Stimulated activated naive CD4-positive, alpha-beta T cell treated with Interleukin-2 at 50 U/mL for 16 hours (primary cell): Measurements from ENCODE around the gene MRPS7.
"Not testable (repeated sequence)": the region's sequence is repeated elsewhere in the genome, so short reads cannot be mapped to it uniquely, and the experiment has no call there.

Source experiments
- DNase-seq: peaks from one replicate; lab custom pipeline; 2025; lab: John Stamatoyannopoulos, UW

MRPS7 gene

GRCh38 chr17:75271233-75271954 lies 9.7 kb downstream of the MRPS7 start:
- peak; percentile 81 for DNase-seq

DNA sequence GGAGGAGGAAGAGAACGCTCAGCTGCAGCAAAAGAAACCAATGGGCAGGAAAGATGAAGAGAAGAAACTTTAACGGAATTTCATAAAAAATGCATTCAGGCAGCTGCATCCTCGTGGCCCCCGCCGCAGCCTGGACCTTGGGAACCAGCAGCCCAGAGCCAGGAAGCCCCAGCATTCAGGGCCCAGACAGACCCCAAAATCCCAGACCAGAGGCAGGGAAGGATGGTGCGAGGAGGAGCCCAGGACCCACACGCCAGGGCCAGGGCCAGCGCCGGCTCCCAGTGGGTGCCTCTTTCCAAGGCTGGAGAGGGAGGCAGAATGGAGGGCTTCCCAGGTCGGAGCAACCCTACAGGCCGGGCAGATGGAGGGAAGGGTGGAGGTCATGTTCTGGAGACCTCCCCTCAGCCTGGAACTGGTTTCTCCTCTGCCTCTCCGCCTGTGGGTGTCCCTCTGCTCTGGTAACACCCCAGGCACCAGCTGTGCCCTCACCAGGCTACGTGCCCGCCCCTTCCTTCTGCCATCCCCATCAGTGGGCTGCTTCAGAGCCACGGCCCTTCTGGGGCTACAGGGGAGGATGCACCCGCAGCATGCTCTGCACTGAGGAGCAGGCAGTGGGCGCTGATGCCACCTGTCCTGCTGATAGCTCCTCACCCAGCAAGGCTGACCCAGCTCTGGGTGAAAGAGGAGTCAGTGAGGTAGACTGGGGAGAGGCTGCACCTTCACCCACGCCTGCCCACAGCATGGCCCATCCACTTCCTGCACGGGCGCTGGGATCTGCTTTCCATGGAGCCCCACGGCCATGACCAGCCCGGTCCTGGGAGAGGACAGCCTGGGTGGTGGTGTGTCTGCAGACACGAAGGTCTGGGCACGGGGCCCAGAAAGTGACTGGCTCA lies 10.5 kb downstream of the MRPS7 start:
- DNase-seq: no peak

DNA sequence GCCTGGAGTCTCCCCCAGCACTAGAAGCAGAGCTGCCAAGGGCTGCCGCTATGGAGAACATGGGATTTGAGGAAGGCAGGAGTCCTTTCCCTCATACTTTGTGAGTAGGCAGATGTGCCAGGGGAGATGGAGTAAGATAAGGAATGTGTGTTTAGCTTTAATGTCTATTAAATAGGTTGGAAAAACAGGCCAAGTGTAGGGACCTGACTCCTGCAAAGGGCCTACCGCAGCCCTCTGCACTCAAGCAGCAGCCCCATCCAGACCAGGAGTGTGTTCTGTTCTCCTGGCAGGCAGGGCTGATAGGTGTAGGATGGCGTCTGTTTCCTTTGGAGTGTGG lies 11.1 kb downstream of the MRPS7 start:
- no peak for DNase-seq

DNA sequence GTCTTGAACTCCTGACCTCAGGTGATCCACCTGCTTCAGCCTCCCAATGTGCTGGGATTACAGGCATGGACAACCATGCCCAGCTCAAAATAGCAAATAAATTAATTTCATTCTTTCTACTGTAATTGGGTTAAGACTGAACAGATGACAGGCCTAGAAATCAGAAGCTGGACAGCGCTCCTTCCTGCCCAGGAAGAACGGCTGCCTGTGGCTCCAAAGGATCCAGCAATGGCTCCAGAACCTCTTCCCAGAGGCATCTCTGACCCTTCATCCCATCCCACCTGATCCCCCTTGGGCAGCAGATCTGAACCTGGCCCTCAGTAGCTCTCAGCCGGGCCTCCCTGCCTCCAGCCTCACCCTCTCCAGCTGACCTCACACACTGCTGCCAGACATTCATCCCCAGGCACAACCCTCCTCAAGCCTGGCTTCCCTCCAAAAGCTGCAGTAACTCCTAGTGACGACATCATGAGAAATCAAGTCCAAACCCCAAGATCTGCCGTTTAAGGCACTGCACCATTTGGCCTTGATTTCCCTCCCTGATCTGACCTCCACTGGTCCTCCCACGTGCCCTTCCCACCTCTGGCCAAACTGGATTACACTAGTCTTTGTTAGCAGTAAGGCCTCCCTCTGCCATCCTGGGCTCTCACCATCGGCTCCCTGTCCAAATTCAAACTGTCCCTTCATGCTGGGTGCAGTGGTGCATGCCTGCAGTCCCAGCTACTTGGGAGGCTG lies 12.5 kb downstream of the MRPS7 start:
- no peak for DNase-seq

- DNase-seq: no peak
These were observed 16.0 kb downstream of the MRPS7 start for GRCh38 chr17:75277664-75278071.

DNA sequence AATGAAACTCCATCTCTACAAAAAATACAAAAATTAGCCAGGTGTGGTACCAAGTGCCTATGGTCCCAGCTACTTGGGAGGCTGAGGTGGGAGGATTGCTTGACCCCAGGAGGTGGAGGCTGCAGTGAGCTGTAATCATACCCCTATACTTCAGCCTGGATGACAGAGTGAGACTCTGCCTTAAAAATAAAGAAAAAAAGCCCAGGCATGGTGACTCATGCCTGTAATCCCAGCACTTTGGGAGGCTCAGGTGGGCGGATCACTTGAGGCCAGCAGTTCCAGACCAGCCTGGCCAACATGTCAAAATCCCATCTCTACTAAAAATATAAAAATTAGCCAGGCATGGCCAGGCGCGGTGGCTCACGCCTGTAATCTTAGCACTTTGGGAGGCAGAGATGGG lies 18.5 kb downstream of the MRPS7 start:
- not testable (repeated sequence) for DNase-seq

DNA sequence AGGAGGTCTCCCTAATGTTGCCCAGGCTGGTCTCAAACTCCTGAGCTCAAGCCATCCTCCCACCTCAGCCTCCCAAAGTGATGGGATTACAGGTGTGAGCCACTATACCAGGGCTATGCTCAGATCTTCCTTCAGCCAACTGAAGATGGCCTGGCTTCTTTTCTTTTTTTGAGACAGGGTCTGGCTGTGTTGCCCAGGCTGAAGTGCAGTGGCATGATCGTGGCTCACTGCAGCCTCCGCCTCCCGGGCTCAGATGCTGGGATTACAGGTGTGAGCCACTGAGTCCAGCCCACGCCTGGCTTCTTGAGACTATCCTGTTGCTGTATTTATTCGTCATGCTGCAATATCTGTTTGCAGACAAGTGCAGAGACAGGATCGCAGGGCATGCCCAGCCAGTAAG lies 23.4 kb downstream of the MRPS7 start:
- DNase-seq: no peak

GRCh38 chr17:75287221-75287620 lies 25.5 kb downstream of the MRPS7 start:
- DNase-seq: no peak

DNA sequence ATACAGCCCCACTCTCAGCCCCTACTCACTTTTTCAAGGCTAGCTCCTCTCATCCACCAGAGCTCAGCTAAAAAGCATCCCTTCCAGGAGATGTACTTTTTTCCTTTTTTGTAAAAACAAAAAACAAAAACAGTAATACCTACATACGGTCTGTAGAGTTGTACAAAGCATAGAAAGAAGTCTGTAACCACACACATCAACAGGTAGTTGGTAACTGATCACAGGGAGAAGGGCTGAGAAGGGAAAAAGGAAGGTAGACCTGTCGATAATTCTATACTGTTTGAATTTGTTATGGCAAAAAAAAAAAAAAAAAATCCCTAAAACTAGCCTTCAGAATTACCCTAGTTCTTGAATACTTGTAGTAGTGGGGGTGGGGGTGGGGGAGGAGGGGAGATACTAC lies 26.7 kb downstream of the MRPS7 start:
- DNase-seq: no peak

GRCh38 chr17:75288770-75289114 lies 27.1 kb downstream of the MRPS7 start:
- peak; percentile 49 for DNase-seq

GRCh38 chr17:75289115-75289831 lies 27.6 kb downstream of the MRPS7 start, which contains the start of gene SLC25A19:
SLC25A19 (minus strand) TSS chr17:75289433; CDS start chr17:75286764, 2,669 bp downstream.
- peak; percentile 97 for DNase-seq

- peak; percentile 68 for DNase-seq
These were observed 28.2 kb downstream of the MRPS7 start for GRCh38 chr17:75289832-75290337.

DNA sequence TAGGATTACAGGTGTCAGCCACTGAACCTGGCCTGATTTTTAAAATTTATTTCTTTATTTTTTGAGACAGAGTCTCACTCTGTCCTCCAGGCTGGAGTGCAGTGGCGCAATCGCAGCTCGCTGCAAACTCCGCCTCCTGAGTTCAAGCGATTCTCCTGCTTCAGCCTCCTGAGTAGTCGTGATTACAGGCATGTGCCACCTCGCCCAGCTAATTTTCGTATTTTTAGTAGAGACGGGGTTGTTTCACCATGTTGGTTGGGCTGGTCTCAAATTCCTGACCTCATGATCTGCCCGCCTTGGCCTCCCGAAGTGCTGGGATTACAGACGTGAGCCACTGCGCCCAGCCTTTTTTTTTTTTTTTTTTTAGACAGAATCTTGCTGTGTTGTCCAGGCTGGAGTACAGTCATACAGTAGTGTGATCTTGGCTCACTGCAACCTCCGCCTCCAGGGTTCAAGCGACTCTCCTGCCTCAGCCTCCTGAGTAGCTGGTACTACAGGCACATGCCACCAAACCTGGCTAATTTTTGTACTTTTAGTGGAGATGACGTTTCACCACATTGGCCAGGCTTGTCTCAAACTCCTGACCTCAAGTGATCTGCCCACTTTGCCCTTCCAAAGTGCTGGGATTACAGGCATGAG lies 31.2 kb downstream of the MRPS7 start:
- not testable (repeated sequence) for DNase-seq

DNA sequence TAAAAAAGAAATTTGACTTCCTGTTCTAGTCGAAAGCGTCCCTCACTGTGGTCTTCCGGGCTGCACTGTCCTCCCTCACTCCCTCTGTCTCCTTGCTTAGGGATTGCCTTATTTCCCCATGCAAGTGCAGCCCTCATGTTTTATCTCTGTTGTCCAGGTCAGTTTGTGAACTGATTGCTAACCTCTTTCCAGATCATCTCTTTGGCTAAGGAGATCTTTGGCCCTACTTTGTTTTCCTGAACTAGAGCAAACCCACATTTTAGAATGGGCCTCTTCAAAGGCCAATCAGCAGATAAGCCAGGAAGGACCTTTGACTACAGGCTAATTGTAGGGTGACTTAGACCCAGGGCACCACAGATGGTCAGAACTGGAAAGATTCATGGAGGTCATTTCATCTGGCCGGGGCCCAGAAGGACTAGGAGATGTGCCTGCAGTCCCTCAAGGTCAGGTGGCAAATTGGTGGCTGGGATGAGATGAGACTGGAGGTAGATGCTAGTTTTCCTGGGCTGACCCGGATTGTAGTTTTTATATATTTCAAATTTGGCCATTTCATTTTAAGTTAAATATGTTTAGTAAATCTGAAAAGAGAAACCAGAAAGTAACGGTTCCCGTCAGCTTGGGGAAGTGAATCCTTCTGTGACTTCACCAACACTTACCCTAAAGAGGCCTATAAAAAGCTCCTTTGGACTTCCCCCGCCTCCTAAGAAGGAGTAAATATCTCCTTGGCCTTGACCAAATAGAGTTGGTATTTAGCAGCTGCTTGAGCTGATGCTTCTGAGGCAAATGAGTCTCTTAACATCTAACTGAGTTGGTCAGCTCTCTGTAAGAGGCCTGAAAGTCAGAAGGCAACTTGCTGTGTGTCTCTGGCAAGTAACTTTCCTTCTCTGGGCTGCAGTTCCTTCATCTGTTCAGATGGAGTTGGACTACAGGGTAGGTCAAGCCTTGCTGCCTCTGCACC lies 33.8 kb downstream of the MRPS7 start:
- no peak for DNase-seq

- no peak for DNase-seq
These were observed 38.6 kb downstream of the MRPS7 start for GRCh38 chr17:75300280-75300679.

DNA sequence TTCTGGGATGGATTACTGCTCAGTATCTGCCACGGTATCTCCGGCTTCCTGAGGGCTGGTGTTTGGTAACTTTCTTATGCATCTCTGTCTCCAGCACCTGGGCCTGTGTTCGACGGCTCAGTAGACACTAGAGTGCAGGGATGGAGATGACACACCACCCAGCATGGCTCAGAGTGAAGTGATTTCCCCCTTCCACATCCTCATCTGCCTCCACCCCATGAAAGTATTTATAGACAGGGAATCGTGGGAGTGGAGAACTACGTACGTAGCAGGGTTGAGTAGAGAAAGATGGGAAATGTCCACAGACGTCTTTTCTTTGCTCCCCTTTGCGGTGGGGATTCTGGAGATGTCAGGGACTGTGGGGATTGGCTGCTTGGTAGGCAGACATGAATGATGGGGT lies 39.4 kb downstream of the MRPS7 start:
- no peak for DNase-seq

- DNase-seq: no peak
These were observed 40.0 kb downstream of the MRPS7 start for GRCh38 chr17:75301502-75302206.

DNA sequence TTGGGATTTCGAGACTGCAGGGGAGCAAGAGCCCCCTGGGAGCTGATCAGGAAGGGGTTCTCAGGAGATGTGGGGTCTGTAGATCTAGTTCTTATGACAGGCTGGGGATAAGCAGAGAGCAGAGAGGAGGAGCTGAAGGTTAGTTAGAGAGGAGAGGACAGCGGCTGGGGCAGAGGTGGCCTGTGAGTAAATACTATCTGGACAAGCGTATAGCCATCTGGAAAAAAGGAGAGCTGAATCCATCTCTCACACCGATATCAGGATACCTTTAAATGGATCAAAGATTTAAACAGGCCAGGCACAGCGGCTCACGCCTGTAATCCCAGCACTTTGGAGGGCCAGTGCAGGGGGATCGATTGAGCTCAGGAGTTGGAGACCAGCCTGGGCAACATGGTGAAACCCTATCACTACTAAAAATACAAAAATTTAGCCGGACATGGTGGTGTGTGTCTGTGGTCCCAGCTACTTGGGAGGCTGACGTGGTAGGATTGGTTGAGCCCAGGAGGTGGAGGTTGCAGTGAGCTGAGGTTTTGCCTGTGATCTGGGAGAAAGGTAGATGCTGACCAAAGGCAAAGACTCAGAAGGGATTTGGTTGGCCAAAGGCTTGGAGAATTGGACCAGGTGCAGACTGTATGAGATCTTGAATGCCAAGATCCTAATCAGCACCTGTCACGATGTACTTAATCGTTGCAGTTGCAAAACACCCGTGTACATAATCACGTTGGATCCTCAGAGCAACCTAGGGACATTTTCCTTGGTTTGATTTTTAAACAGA lies 46.5 kb downstream of the MRPS7 start:
- no peak for DNase-seq
